Esophagus squamous epithelium (tissue), 4 donors: ENCODE data around the gene ACR.

Experiments used
- POLR2A ChIP-seq, 4 donors: fragments of 450-650 bp; IDR thresholded peaks; one replicate each; pipeline ENCODE4 v1.6.1; 2017; ENCODE audit warnings: antibody characterized with exemption in 4 of 4, mild to moderate bottlenecking in 4 of 4, moderate library complexity in 3 of 4
- TF ChIP-seq, protein P1 (sequence below), 6 experiments: fragments of 450-650 bp in 4 of 6; fragments of 200-600 bp in 2 of 6; sonication (generic) in 2 of 6; IDR thresholded peaks; one replicate each; pipeline ENCODE4 v1.5.1; 2016 to 2019; ENCODE audit warnings: antibody characterized with exemption in 6 of 6, mild to moderate bottlenecking in 4 of 6, moderate library complexity in 4 of 6

GRCh38 chr22:50730013-50730891 is 7.8 kb upstream of the ACR start:
- TF ChIP-seq, protein P1, sequence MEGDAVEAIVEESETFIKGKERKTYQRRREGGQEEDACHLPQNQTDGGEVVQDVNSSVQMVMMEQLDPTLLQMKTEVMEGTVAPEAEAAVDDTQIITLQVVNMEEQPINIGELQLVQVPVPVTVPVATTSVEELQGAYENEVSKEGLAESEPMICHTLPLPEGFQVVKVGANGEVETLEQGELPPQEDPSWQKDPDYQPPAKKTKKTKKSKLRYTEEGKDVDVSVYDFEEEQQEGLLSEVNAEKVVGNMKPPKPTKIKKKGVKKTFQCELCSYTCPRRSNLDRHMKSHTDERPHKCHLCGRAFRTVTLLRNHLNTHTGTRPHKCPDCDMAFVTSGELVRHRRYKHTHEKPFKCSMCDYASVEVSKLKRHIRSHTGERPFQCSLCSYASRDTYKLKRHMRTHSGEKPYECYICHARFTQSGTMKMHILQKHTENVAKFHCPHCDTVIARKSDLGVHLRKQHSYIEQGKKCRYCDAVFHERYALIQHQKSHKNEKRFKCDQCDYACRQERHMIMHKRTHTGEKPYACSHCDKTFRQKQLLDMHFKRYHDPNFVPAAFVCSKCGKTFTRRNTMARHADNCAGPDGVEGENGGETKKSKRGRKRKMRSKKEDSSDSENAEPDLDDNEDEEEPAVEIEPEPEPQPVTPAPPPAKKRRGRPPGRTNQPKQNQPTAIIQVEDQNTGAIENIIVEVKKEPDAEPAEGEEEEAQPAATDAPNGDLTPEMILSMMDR (IDR thresholded peaks at IDR 0.05): no peak
- TF ChIP-seq POLR2A (IDR thresholded peaks at IDR 0.05): no peak
